ENCODE measurements around the gene MARCOL.
"Not testable (repeated sequence)": the region's sequence is repeated elsewhere in the genome, so short reads cannot be mapped to it uniquely, and the experiment has no call there.

GRCh38 chr5:148280893-148281292, 42.6 kb downstream of the MARCOL start:
- TF ChIP-seq POLR2A (IDR thresholded peaks at IDR 0.05): not testable (repeated sequence)
- TF ChIP-seq, protein P1, sequence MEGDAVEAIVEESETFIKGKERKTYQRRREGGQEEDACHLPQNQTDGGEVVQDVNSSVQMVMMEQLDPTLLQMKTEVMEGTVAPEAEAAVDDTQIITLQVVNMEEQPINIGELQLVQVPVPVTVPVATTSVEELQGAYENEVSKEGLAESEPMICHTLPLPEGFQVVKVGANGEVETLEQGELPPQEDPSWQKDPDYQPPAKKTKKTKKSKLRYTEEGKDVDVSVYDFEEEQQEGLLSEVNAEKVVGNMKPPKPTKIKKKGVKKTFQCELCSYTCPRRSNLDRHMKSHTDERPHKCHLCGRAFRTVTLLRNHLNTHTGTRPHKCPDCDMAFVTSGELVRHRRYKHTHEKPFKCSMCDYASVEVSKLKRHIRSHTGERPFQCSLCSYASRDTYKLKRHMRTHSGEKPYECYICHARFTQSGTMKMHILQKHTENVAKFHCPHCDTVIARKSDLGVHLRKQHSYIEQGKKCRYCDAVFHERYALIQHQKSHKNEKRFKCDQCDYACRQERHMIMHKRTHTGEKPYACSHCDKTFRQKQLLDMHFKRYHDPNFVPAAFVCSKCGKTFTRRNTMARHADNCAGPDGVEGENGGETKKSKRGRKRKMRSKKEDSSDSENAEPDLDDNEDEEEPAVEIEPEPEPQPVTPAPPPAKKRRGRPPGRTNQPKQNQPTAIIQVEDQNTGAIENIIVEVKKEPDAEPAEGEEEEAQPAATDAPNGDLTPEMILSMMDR (IDR thresholded peaks at IDR 0.05 in 4 of 5, conservative IDR thresholded peaks at IDR 0.05 in 1 of 5): not testable (repeated sequence)

Measured in gastrocnemius medialis (tissue), 4 donors.